Small intestine (tissue), 7 donors: ENCODE data around the gene VSIG8. TPM values are rescaled to one million over a fixed set of nuclear protein-coding genes. Genes with fewer than 3 reads are reported as not detected.

Source experiments
- DNase-seq, 2 donors: peaks; one replicate each; pipeline versions ENCODE4 v3.0.0 to v3.0.0-alpha.2; 2013
- FAIRE-seq: peaks from 2 replicates; lab custom pipeline; 2012; peaks lifted over from hg19 to GRCh38; lab: Jason Lieb, UNC
- H3K27ac ChIP-seq, 3 donors: one replicate each; pipeline ENCODE4 v1.5.1; 2013; ENCODE audit warnings: low read length in 2 of 3, mild to moderate bottlenecking in 2 of 3, control low read depth in 1 of 3, inconsistent platforms in 1 of 3, low read depth in 1 of 3, moderate library complexity in 1 of 3
- H3K27me3 ChIP-seq, 3 donors: one replicate each; pipeline ENCODE4 v1.6.1; 2013; ENCODE audit warnings: low read length in 3 of 3, inconsistent platforms in 1 of 3; ENCODE audit not compliant: control insufficient read depth in 3 of 3, insufficient read depth in 3 of 3
- H3K36me3 ChIP-seq, 3 donors: one replicate each; pipeline ENCODE4 v1.6.1; 2013; ENCODE audit warnings: low read length in 3 of 3, inconsistent platforms in 1 of 3, low read depth in 1 of 3, mild to moderate bottlenecking in 1 of 3, moderate library complexity in 1 of 3; ENCODE audit not compliant: control insufficient read depth in 3 of 3, insufficient read depth in 2 of 3
- H3K4me1 ChIP-seq, 3 donors: one replicate each; pipeline ENCODE4 v1.6.1; 2013; ENCODE audit warnings: low read length in 2 of 3, inconsistent platforms in 1 of 3, low read depth in 1 of 3, mild to moderate bottlenecking in 1 of 3, moderate library complexity in 1 of 3; ENCODE audit not compliant: control insufficient read depth in 3 of 3, insufficient read depth in 2 of 3
- H3K4me3 ChIP-seq, 3 donors: one replicate each; pipeline ENCODE4 v1.5.1; 2013; ENCODE audit warnings: low read length in 3 of 3, control low read depth in 1 of 3, inconsistent platforms in 1 of 3, low read depth in 1 of 3, mild to moderate bottlenecking in 1 of 3, moderate library complexity in 1 of 3
- H3K9me3 ChIP-seq, 2 donors: one replicate each; pipeline ENCODE4 v1.6.1; 2013; ENCODE audit warnings: low read depth in 1 of 2, low read length in 1 of 2; ENCODE audit not compliant: control insufficient read depth in 2 of 2, insufficient read depth in 1 of 2
- WGBS, 3 donors: extraction: QIAGEN DNeasy Blood & Tissue Kit; methylation state at CpG; one replicate each; pipeline ENCODE4 v1.1.7; 2013; 5-methylcytosine and 5-hydroxymethylcytosine counted together
- polyA plus RNA-seq, 4 donors: library from polyadenylated mRNA; stranded (reverse) in 3 of 4; unstranded in 1 of 4; fragments of 200-250 nt in 3 of 4; fragments of 120-200 nt in 1 of 4; gene quantifications; one replicate each; pipeline versions ENCODE4 v1.2.1 to v1.2.3, GENCODE V29; 2013
- donor health status: healthy with polysubstance abuse.
- donor health status: control.
- donor health status: control.
- donor health status: Bipolar disorder and iron deficiency.
- donor health status: healthy.

The VSIG8 gene
- polyA plus RNA-seq, 4 donors: 0.09 to 0.19 TPM; not detected in 2

DNA sequence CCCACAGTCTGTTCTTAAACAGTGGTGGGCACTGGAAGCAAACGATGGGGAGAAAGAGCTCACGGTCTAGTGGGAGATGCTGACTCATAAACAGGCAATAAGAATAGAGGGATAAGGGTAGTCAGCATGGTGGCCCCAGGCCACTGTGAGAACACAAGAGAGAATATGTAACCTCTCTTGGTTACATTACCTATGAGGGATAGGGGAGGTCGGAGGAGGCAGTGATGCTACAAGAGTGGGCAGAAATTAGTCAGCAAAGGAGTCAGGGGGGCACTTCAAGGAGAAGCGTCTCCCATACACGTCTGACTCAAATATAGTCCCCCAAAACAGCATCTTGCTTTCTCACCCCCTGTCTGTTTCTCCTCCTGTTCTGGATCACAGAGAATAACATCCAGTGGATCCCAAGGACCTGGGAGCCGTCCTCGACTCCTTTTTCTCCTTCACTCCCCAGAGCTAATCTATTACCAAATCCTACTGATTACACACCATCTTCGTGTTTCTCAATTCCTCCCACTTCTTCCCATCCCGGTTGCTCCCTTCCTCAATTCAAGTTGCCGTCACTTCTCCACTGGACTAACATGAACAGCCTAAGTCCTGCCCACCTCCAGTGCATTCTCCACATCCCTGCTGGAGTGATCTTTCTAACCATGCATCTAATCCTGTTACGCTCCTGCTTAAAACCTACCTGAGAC lies 33.7 kb downstream of the VSIG8 start:
- FAIRE-seq (no peak), DNase-seq (no peak)
- no peaks in the 10 kb centered on the region for H3K27me3 ChIP-seq
- WGBS, 3 donors: 82 to 84% (median 83%) methylated on average over 11 of the region's 11 CpGs
- peaks cover 0 to 3% (median 0%) of the 10 kb centered on the region in 3 donors for H3K36me3 ChIP-seq
- H3K9me3 ChIP-seq: no peaks in the 10 kb centered on the region
- no peak overlapping the region for H3K27ac ChIP-seq
- peaks cover 0 to 5% (median 0%) of the 10 kb centered on the region in 3 donors for H3K4me1 ChIP-seq
- H3K4me3 ChIP-seq: no peak overlapping the region

GRCh38 chr1:159828176-159828575 lies 34.3 kb downstream of the VSIG8 start:
- H3K36me3 ChIP-seq: peaks cover 0 to 3% (median 0%) of the 10 kb centered on the region in 3 donors
- peaks cover 0 to 5% (median 0%) of the 10 kb centered on the region in 3 donors for H3K4me1 ChIP-seq
- FAIRE-seq (no peak), DNase-seq (no peak)
- no peaks in the 10 kb centered on the region for H3K9me3 ChIP-seq
- no peak overlapping the region for H3K27ac ChIP-seq
- 77 to 88% (median 82%) methylated on average over 3 of the region's 3 CpGs for WGBS, 3 donors
- no peak overlapping the region for H3K4me3 ChIP-seq
- H3K27me3 ChIP-seq: no peaks in the 10 kb centered on the region

- peak overlapping the region in 1 of 3 donors; percentile 53 for H3K27ac ChIP-seq
- no peaks in the 10 kb centered on the region for H3K36me3 ChIP-seq
- DNase-seq (peak in 1 of 2 donors; percentile 37), FAIRE-seq (no peak)
- no peak overlapping the region for H3K4me3 ChIP-seq
- H3K9me3 ChIP-seq: no peaks in the 10 kb centered on the region
- no peaks in the 10 kb centered on the region for H3K27me3 ChIP-seq
- 64 to 84% (median 64%) methylated on average over 3 of the region's 3 CpGs for WGBS, 3 donors
- peaks cover 0 to 5% (median 0%) of the 10 kb centered on the region in 3 donors for H3K4me1 ChIP-seq
Observed at GRCh38 chr1:159827549-159827948, 34.9 kb downstream of the VSIG8 start.

- DNase-seq (no peak), FAIRE-seq (no peak)
- no peak overlapping the region for H3K4me3 ChIP-seq
- no peaks in the 10 kb centered on the region for H3K27me3 ChIP-seq
- WGBS, 3 donors: 83 to 88% (median 84%) methylated on average over 6 of the region's 6 CpGs
- peaks cover 0 to 5% (median 0%) of the 10 kb centered on the region in 3 donors for H3K4me1 ChIP-seq
- H3K27ac ChIP-seq: peak overlapping the region in 1 of 3 donors; percentile 53
- no peaks in the 10 kb centered on the region for H3K9me3 ChIP-seq
- H3K36me3 ChIP-seq: no peaks in the 10 kb centered on the region
Observed at GRCh38 chr1:159827102-159827490, 35.4 kb downstream of the VSIG8 start.

DNA sequence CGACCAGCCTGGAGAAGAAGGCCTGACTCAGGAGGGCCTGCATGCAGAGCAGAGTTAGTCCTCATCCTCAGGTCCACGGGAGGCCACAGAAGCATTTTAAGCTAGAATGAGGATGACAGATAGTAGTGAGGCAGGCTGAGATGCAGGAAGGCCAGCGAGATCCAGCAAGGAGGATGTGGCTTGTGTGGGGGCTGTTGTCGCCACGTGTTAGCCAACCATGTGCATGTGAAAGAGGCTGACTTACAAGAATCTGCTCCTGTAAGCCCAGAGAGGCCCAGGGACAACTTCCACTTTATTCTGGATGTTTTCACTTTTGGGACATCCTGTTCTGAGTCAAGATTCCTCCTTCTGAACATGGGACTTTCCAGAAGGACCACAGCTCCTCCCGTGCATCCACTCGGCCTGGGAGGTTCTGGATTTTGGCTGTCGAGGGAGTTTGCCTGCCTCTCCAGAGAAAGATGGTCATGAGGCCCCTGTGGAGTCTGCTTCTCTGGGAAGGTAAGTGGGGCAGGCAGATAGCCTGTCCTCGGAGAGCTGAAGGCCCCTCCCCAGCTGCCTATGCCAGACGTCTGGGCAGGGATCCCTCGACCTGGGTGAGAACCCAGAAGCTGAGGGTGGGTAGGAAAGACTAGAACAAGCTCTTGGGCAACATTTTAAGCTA lies 35.9 kb downstream of the VSIG8 start, which contains the start of gene SLAMF8:
SLAMF8 (plus strand) TSS at position 433 of the 661 bp plus-strand sequence; CDS start at position 459, 26 bp downstream.
- no peaks in the 10 kb centered on the region for H3K9me3 ChIP-seq
- H3K27ac ChIP-seq: peak within 1 kb of the TSS in 1 of 3 donors; percentile 53
- peak in 1 of 2 donors; percentile 58 for DNase-seq
- WGBS, 3 donors: 63 to 83% (median 69%) methylated on average over 11 of the region's 11 CpGs
- no peak within 1 kb of the TSS for H3K4me3 ChIP-seq
- peaks cover 0 to 5% (median 0%) of the 10 kb centered on the region in 3 donors for H3K4me1 ChIP-seq
- FAIRE-seq: no peak
- no peaks in the 10 kb centered on the region for H3K27me3 ChIP-seq
- H3K36me3 ChIP-seq: no peaks in the 10 kb centered on the region

DNA sequence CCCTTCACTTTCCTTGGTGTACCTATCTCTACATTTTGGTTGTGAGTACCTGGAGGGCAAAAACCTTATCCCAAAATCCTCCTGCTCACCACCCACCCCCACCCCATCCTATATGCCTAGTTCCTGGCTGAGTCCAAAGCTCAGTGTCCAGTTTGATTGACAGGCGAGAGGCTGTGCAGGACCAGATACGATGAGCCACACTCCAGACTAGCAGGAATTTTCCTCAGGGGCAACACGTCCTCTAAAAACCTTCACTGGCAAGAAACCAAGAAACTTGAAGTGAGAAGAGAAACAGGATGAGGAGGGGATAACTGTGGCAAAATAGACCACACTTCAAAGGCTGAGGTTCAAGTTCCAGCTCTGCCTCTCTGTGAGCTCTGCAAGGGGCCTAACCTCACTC lies 36.9 kb downstream of the VSIG8 start:
- DNase-seq: no peak
- WGBS, 3 donors: 57 to 62% (median 62%) methylated on average over 3 of the region's 3 CpGs
- Histone ChIP-seq H3K36me3 (no peaks in the 10 kb centered on the region), H3K4me1 (peaks cover 0 to 5% (median 0%) of the 10 kb centered on the region in 3 donors), H3K27me3 (peaks cover 0 to 3% (median 0%) of the 10 kb centered on the region in 3 donors), H3K27ac (no peak overlapping the region), H3K4me3 (no peak overlapping the region), H3K9me3 (no peaks in the 10 kb centered on the region)
- FAIRE-seq: no peak

GRCh38 chr1:159823406-159823805 lies 39.1 kb downstream of the VSIG8 start:
- Histone ChIP-seq H3K27me3 (peaks cover 0 to 3% (median 0%) of the 10 kb centered on the region in 3 donors), H3K4me1 (peaks cover 0 to 5% (median 0%) of the 10 kb centered on the region in 3 donors), H3K36me3 (no peaks in the 10 kb centered on the region), H3K4me3 (no peak overlapping the region), H3K27ac (no peak overlapping the region), H3K9me3 (no peaks in the 10 kb centered on the region)
- FAIRE-seq (no peak), DNase-seq (peak; percentile 58 to 65)
- WGBS, 3 donors: 24 to 34% (median 26%) methylated on average over 7 of the region's 7 CpGs

- Histone ChIP-seq H3K4me3 (no peak overlapping the region), H3K9me3 (no peaks in the 10 kb centered on the region), H3K4me1 (peaks cover 0 to 3% (median 2%) of the 10 kb centered on the region in 3 donors), H3K27me3 (peaks cover 0 to 3% (median 0%) of the 10 kb centered on the region in 3 donors), H3K36me3 (no peaks in the 10 kb centered on the region), H3K27ac (no peak overlapping the region)
- WGBS, 3 donors: 48 to 84% (median 77%) methylated on average over 9 of the region's 9 CpGs
- DNase-seq: no peak
- no peak for FAIRE-seq
Observed at GRCh38 chr1:159821171-159821867, 41.1 kb downstream of the VSIG8 start.
